Pons (tissue), 1 donor: ENCODE results near the gene ZNF236.
"Not testable (repeated sequence)": the region's sequence is repeated elsewhere in the genome, so short reads cannot be mapped to it uniquely, and the experiment has no call there.

Source experiments
- DNase-seq: peaks from one replicate; pipeline ENCODE4 v3.0.0-alpha.2; 2016; ENCODE audit warnings: low spot score

The ZNF236 gene

GRCh38 chr18:76908277-76908676, 85.9 kb downstream of the ZNF236 start:
- no peak for DNase-seq

GRCh38 chr18:76909439-76909838, 87.1 kb downstream of the ZNF236 start:
- DNase-seq, result no peak

GRCh38 chr18:76911440-76911839, 89.1 kb downstream of the ZNF236 start:
- no peak for DNase-seq

DNA sequence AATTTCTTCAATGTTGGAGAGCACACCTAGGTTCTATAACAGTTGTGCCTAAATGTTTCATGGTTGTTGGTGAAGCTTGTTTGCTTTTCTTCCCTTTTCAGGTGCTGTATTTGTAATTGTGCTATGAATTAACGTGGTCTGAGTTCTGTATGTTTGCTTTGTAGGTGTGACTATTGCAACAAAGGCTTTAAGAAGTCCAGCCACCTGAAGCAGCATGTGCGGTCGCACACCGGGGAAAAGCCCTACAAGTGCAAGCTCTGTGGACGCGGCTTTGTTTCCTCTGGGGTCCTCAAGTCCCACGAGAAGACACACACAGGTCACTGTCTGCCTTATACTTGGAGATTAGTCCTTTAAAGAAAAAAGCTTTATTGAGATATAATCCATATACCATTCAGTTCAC, 91.2 kb downstream of the ZNF236 start:
- no peak for DNase-seq

- no peak for DNase-seq
These were observed 92.0 kb downstream of the ZNF236 start for GRCh38 chr18:76914314-76914713.

DNA sequence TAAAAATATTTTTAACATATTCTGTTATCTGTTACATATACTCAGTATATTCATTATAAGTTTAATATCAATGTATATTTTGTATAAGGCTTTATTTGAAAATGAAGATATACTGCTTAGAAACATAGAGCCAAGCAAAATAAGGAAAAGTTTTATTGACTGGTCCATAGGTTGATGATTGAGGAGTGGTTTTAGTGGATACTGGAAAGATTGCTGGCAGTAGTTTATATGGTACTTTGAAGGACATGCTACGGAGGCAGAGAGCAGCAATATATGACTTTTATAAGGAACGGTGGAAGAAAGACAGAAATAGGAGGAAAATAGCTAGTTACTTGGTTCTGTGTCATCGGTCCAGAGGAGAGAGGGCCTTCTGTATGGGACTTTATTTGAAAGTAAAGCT, 92.4 kb downstream of the ZNF236 start:
- DNase-seq, result no peak

DNA sequence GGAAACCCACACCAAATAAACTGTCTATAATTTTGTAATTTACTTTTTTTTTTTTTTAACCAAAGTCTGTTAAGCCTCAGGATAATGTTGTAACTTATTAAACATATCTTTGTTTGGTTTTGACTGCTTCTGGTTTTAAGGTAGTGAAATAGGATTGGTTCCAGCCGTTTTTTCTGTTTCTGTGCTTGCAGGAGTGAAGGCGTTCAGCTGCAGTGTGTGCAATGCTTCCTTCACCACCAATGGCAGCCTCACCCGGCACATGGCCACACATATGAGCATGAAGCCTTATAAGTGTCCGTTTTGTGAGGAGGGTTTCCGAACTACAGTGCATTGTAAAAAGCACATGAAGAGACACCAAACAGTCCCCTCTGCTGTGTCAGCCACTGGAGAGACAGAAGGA, 93.1 kb downstream of the ZNF236 start:
- no peak for DNase-seq

- no peak for DNase-seq
These were observed 98.6 kb downstream of the ZNF236 start for GRCh38 chr18:76920974-76921373.

GRCh38 chr18:76922107-76922506, 99.8 kb downstream of the ZNF236 start:
- peak; percentile 86 for DNase-seq

GRCh38 chr18:76923485-76924085, 101.2 kb downstream of the ZNF236 start:
- DNase-seq, result no peak

DNA sequence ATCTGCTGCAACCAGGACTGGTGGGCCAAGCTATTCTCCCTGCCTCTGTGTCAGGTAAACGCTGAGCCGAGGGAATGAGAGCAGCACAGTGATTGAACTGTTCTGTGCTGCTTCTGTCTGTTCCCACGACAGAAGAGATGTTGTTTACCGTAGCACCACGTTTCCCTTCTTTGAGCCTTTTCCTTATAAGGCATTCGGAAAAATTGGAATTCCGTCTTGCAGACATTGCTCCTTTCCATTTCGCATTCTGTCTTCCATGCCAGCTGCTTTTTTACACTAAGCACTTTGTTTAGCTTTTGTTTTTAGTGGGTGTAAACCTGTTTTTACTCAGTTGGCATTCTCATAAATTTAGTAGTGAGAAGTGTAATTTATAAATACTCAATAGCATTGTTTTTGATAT, 103.1 kb downstream of the ZNF236 start:
- peak; percentile 26 for DNase-seq

GRCh38 chr18:76927223-76927725, 104.9 kb downstream of the ZNF236 start:
- DNase-seq, result no peak

GRCh38 chr18:76928179-76928868, 106.0 kb downstream of the ZNF236 start:
- DNase-seq, result no peak

DNA sequence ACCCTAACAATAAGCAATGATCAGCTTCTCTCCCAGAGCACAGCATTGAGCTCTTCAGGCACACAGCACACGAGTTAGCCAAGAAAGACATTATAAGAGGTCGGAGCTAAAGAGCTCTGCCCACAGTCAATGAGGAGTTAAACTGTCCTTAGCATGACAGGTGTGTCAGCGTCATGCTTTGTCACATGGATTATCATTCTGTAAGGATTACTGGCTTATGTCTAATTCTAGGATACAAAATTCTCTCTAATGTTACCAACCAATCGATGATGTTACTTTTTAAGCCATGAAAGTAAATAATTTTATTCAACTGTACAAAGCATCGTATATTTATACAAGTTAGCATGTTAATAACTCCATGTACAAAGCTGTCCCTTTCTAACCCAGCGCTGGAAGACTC, 108.8 kb downstream of the ZNF236 start:
- no peak for DNase-seq

GRCh38 chr18:76932026-76932819, 109.9 kb downstream of the ZNF236 start:
- DNase-seq, result no peak

DNA sequence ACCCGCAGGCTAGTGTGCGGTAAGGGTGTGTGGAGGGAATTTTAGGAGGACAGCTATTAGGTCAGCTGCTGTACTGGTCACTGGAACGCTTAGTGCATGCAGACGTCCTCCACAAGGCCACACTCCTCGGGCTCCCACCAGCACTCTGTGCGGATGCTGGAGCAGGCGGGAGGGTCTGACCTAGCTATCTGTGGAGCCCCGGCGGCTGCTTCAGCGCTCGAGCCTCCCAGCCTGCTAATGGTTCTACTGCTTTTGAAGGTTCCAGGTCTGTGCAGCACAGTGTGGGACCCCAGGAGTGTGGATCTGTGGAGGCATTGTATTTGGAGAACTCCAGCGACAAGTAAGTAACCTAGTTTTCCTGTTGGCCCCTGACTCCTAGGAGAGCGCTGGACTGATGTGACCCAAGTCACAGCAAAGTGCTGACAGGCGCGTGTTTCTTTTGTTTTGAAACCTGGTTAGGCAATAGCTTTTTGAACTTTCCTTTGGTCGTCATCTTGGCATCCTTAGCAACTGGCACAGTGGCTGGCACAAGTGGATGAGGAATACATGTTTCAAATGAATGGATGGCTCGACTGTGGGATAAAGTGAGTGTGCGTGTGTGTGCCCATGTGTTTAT, 113.5 kb downstream of the ZNF236 start:
- no peak for DNase-seq

- DNase-seq, result no peak
These were observed 114.5 kb downstream of the ZNF236 start for GRCh38 chr18:76936877-76937276.

- no peak for DNase-seq
These were observed 115.2 kb downstream of the ZNF236 start for GRCh38 chr18:76937597-76937996.

DNA sequence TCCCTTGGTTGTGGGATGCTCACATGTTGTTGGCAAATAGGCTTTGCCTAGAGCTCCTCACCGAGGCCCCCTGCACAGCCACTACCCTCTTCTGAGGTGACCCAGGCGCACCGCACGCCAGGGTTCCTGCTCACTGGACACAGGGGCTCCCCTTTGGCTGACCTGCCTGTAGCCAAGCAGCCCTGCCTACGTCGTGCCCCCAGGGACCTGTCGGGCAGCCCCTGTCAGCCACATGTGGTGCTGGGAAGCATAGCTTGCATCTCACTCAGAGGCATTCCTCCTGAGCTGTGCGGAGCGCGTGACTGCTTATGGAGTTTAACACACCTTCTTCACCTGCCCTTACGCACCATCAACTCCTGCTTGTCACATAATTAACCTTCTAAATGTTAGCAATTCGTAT, 116.3 kb downstream of the ZNF236 start:
- DNase-seq, result no peak

- DNase-seq, result no peak
These were observed 118.9 kb downstream of the ZNF236 start for GRCh38 chr18:76941284-76941683.

DNA sequence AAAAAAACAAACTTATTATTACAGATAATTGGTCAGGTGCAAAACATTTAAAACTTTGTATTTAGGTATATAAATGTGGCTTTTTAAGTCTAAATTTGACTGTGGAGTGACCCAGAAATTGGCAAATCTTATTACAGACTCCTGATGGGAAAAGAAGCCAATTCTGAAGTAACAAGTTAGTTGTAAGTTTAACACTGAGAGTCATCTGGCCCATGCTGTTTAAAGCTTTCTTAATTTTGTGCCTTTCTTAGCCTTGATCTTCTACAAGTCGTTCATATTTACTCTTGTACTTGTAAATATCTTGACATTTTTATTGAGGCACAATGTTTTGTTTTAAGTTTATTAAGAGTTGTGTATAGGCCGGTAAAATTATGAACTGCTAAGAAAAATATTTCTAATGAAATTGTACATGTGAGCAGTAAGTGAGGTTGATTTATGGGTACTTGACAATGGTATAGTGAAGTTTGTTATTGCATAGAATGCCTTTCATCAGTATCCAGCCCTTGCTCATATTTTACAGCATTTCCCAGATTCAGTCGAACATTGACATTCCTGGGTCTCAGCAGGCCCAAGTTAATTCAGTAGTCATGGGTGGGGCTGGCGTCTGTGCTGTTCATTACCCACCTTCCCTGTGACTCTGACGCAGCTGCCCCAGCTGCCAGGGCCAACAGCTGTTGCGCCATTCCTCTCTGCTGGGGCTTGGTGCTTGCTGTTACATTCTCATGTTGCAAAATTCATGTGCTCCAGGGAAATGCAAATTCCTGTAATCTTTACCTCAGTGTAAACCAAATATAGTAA, 121.4 kb downstream of the ZNF236 start:
- DNase-seq, result no peak

DNA sequence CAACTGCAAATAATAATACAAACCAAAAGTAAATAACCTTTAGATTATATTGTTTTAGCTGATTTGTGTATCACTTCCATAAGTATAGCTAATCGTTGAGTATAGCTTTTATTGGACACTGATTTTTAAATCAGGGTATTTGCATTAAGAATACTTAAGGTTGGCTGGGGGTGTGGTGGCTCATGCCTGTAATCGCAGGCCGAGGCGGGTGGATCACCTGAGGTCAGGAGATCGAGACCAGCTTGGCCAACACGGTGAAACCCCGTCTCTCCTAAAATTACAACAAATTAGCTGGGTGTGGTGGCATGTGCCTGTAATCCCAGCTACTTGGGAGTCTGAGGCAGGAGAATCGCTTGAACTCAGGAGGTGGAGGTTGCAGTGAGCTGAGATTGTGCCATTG, 122.0 kb downstream of the ZNF236 start:
- not testable (repeated sequence) for DNase-seq
